Mesendoderm (in vitro differentiated cells): Measurements from ENCODE around the gene CPSF4L.

Source experiments
- DNase-seq: peaks from one replicate; pipeline ENCODE4 v3.0.0; 2013
- H2AK5ac ChIP-seq: 2 replicates; pipeline ENCODE4 v1.6.1; 2013; ENCODE audit warnings: low read length, inconsistent platforms
- H2BK120ac ChIP-seq: 2 replicates; pipeline ENCODE4 v1.6.1; 2013; ENCODE audit warnings: low read depth, mild to moderate bottlenecking, low read length, moderate library complexity, mixed read lengths
- H2BK15ac ChIP-seq: replicated peaks from 2 replicates; pipeline ENCODE4 v1.6.1; 2013; ENCODE audit warnings: low read depth, mild to moderate bottlenecking, moderate library complexity
- H2BK5ac ChIP-seq: 2 replicates; pipeline ENCODE4 v1.6.1; 2013; ENCODE audit warnings: low read length, inconsistent platforms
- H3K18ac ChIP-seq: 2 replicates; pipeline ENCODE4 v1.6.1; 2013; ENCODE audit warnings: mild to moderate bottlenecking, low read length, mixed read lengths
- H3K23ac ChIP-seq: one replicate; pipeline ENCODE4 v1.6.1; 2013; ENCODE audit warnings: low read length
- H3K27ac ChIP-seq: 2 replicates; pipeline ENCODE4 v1.5.1; 2013; ENCODE audit warnings: low read depth, mild to moderate bottlenecking, inconsistent platforms, low read length, moderate library complexity
- H3K27me3 ChIP-seq: 2 replicates; pipeline ENCODE4 v1.6.1; 2013; ENCODE audit warnings: low read length, control low read depth, mild to moderate bottlenecking, inconsistent platforms; ENCODE audit not compliant: insufficient read depth, poor library complexity
- H3K36me3 ChIP-seq: 2 replicates; pipeline ENCODE4 v1.6.1; 2013; ENCODE audit warnings: low read length, inconsistent platforms; ENCODE audit not compliant: control insufficient read depth, insufficient read depth
- H3K4ac ChIP-seq: one replicate; pipeline ENCODE4 v1.6.1; 2013; ENCODE audit warnings: low read depth, mild to moderate bottlenecking, low read length, moderate library complexity
- H3K4me1 ChIP-seq: 2 replicates; pipeline ENCODE4 v1.6.1; 2013; ENCODE audit warnings: low read depth, low read length, inconsistent platforms; ENCODE audit not compliant: control insufficient read depth
- H3K4me2 ChIP-seq: 2 replicates; pipeline ENCODE4 v1.6.1; 2013; ENCODE audit warnings: low read length
- H3K4me3 ChIP-seq: 2 replicates; pipeline ENCODE4 v1.5.1; 2013; ENCODE audit warnings: mild to moderate bottlenecking, low read length
- H3K56ac ChIP-seq: one replicate; pipeline ENCODE4 v1.6.1; 2013; ENCODE audit warnings: low read length
- H3K79me1 ChIP-seq: 2 replicates; pipeline ENCODE4 v1.6.1; 2013; ENCODE audit warnings: low read length, inconsistent platforms
- H3K79me2 ChIP-seq: 2 replicates; pipeline ENCODE4 v1.6.1; 2013; ENCODE audit warnings: mild to moderate bottlenecking, low read length; ENCODE audit not compliant: control insufficient read depth, insufficient read depth
- H3K9ac ChIP-seq: 2 replicates; pipeline ENCODE4 v1.6.1; 2013; ENCODE audit warnings: low read length, inconsistent platforms
- H4K5ac ChIP-seq: one replicate; pipeline ENCODE4 v1.6.1; 2013; ENCODE audit warnings: low read length
- H4K8ac ChIP-seq: one replicate; pipeline ENCODE4 v1.6.1; 2013; ENCODE audit warnings: low read depth, mild to moderate bottlenecking, control low read depth, low read length, moderate library complexity
- WGBS: extraction: QIAGEN DNeasy Blood & Tissue Kit; methylation state at CpG from one replicate; pipeline ENCODE4 v1.1.7; 2013; ENCODE audit warnings: low lambda C conversion rate, missing lambda C conversion rate; ENCODE audit not compliant: insufficient coverage; ENCODE audit errors: extremely low coverage; 5-methylcytosine and 5-hydroxymethylcytosine counted together

Gene CPSF4L

DNA sequence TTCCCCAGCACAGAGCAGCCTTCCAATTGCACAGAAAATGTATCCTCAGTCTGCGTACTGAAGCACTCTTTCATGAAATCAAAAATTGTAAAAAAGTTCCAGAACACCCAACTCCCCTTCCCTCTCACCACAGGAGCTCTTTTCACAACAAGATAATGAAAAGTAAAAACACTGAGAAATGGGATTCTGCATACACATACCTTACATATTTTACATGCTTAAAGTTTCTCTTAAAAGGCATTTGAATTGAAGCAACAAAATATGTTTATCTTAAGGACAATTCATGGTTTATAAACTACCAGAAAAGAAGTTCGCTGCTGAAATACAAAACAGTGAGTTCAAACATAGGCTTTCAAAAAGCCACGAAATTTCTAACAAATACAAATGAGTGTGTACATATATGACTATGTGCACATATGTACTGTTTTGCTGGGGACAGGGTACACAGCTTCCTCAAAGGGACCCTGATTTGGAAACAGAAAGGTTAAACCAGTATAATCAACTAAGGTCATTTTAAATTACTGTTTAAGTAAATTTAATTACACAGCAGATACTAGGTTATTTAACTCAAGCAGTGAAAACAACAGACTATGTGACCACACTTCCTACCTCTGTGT is 35.0 kb downstream of the CPSF4L start:
- Histone ChIP-seq H3K9ac (no peak overlapping the region), H4K5ac (peak overlapping the region; percentile 79), H3K56ac (peak overlapping the region; percentile 64), H3K4me1 (peaks cover 6% of the 10 kb centered on the region), H3K4me3 (no peak overlapping the region), H3K18ac (peak overlapping the region; percentile 75), H3K4me2 (no peak overlapping the region), H4K8ac (no peak overlapping the region), H2AK5ac (no peak overlapping the region), H3K79me1 (peaks cover 11% of the 10 kb centered on the region), H2BK15ac (no peak overlapping the region), H3K4ac (no peak overlapping the region), H3K27ac (peak overlapping the region; percentile 64), H3K23ac (no peak overlapping the region), H2BK120ac (no peak overlapping the region), H3K27me3 (no peaks in the 10 kb centered on the region), H3K79me2 (peaks cover 48% of the 10 kb centered on the region), H2BK5ac (no peak overlapping the region), H3K36me3 (no peaks in the 10 kb centered on the region)
- WGBS: no CpG with 5 or more reads among the region's 3 CpGs
- DNase-seq: peak; percentile 71

DNA sequence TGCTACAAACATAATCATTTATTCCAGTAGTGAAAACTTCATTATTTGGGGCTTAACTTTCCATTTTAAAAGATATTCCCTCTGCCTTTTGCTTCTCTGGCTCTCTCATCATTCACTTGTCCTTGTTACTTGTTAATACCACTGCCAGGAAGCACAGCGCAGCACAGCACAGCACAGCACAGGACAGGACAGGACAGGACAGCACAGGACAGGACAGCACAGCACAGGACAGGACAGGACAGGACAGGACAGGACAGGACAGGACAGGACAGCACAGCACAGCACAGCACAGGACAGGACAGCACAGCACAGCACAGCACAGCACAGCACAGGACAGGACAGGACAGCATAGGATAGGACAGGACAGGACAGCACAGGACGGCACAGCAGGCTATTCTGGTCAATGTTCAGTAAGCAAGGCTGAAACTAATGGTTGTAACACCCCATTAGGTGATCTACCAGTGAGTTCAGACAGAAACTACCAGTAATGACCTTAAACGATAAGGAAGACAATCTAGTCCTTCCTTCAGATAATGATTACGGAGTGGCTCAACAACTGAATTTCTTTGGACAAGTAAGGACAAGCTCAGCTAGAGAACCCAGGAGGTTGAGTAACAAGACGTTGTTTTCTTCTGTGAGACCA is 36.9 kb downstream of the CPSF4L start:
- Histone ChIP-seq H3K79me2 (peaks cover 30% of the 10 kb centered on the region), H3K56ac (peak overlapping the region; percentile 63), H3K79me1 (peaks cover 13% of the 10 kb centered on the region), H2BK15ac (no peak overlapping the region), H3K4me3 (no peak overlapping the region), H3K27me3 (no peaks in the 10 kb centered on the region), H2BK5ac (no peak overlapping the region), H3K4me1 (peaks cover 6% of the 10 kb centered on the region), H3K27ac (no peak overlapping the region), H2BK120ac (no peak overlapping the region), H3K9ac (no peak overlapping the region), H3K4me2 (no peak overlapping the region), H2AK5ac (no peak overlapping the region), H3K23ac (no peak overlapping the region), H4K5ac (no peak overlapping the region), H3K4ac (no peak overlapping the region), H4K8ac (no peak overlapping the region), H3K36me3 (no peaks in the 10 kb centered on the region), H3K18ac (no peak overlapping the region)
- no CpG with 5 or more reads among the region's 5 CpGs for WGBS
- peak; percentile 32 for DNase-seq

DNA sequence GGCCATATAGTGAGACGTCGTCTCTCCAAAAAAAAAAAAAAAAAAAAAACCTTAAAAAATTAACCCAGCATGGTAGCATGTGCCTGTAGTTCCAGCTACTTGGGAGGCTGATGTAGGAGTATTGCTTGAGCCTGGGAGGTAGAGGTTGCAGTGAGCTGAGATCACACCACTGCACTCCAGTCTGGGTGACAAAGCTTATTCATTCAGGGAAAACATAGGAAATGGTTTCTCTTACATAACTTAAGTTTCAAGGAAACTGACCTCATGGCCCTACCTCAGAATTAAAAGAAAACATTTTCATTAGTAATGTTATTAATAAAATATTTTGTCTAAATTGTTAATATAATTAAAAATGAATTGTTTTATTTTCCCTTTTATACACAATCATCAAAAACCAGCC is 37.4 kb downstream of the CPSF4L start:
- H3K4me2 ChIP-seq: no peak overlapping the region
- H3K18ac ChIP-seq: no peak overlapping the region
- H3K4ac ChIP-seq: no peak overlapping the region
- peaks cover 13% of the 10 kb centered on the region for H3K79me1 ChIP-seq
- H2BK5ac ChIP-seq: no peak overlapping the region
- WGBS: no CpG with 5 or more reads among the region's 2 CpGs
- no peak overlapping the region for H2AK5ac ChIP-seq
- no peak overlapping the region for H4K8ac ChIP-seq
- no peak overlapping the region for H2BK120ac ChIP-seq
- no peak overlapping the region for H3K23ac ChIP-seq
- no peak overlapping the region for H3K9ac ChIP-seq
- no peak overlapping the region for H3K4me3 ChIP-seq
- no peak for DNase-seq
- no peak overlapping the region for H3K56ac ChIP-seq
- H3K27ac ChIP-seq: no peak overlapping the region
- peaks cover 6% of the 10 kb centered on the region for H3K4me1 ChIP-seq
- no peaks in the 10 kb centered on the region for H3K27me3 ChIP-seq
- H2BK15ac ChIP-seq: no peak overlapping the region
- H3K36me3 ChIP-seq: no peaks in the 10 kb centered on the region
- H4K5ac ChIP-seq: no peak overlapping the region
- peaks cover 28% of the 10 kb centered on the region for H3K79me2 ChIP-seq

DNA sequence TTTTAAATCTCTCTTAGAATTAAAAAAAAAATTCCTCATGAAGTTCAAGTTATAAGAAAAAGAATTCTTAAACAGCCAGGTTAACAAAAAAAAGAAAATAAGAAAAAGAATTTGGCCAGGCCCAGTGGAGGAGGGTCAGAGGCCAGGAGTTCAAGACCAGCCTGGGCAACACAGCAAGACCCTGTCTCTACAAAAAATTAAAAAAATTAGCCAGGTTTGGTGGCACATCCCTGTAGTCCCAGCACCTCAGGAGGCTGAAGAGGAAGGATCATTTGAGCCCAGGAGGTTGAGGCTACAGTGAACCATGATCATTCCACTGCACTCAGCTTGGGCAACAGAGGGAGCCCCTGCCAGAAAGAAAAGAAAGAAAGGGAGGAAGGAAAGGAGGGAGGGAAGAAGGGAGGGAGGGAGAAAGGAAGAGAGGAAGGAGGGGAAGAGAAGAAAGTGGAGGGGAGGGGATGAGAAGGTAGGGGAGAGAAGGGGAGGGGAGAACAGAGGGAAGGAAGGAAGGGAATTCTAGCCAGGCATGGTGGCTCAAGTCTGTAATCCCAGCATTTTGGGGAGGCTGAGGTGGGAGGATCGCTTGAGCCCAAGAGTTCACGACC is 38.0 kb downstream of the CPSF4L start:
- Histone ChIP-seq H3K18ac (no peak overlapping the region), H2BK5ac (no peak overlapping the region), H3K4me1 (peaks cover 3% of the 10 kb centered on the region), H2BK120ac (no peak overlapping the region), H3K36me3 (no peaks in the 10 kb centered on the region), H3K4me3 (no peak overlapping the region), H2BK15ac (no peak overlapping the region), H3K79me1 (peaks cover 13% of the 10 kb centered on the region), H4K5ac (no peak overlapping the region), H3K56ac (no peak overlapping the region), H4K8ac (no peak overlapping the region), H3K79me2 (peaks cover 24% of the 10 kb centered on the region), H3K9ac (no peak overlapping the region), H2AK5ac (no peak overlapping the region), H3K4me2 (no peak overlapping the region), H3K23ac (no peak overlapping the region), H3K27me3 (no peaks in the 10 kb centered on the region), H3K27ac (no peak overlapping the region), H3K4ac (no peak overlapping the region)
- DNase-seq: no peak
- WGBS: no CpG with 5 or more reads among the region's 2 CpGs

DNA sequence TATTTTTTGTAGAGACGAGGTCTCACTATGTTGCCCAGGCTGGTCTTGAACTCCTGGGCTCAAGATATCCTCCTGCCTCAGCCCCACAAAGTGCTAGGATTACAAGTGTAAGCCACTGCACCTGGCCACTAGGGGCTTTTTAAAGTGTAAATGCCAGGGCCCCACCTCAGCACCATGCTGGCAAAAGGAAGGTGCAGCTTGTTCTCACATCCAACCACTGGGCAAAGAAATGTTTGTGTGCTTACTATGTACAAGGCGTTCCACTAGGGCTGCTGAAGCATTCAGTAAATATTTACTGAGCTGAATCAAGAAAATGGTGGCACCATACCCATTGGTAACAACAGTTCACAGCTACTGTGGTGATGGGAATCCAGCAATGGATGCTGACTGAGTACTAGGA is 46.2 kb downstream of the CPSF4L start:
- no peak for DNase-seq
- Histone ChIP-seq H3K18ac (no peak overlapping the region), H2BK15ac (no peak overlapping the region), H2AK5ac (no peak overlapping the region), H3K27me3 (no peaks in the 10 kb centered on the region), H4K5ac (no peak overlapping the region), H3K9ac (no peak overlapping the region), H3K79me2 (peaks cover 6% of the 10 kb centered on the region), H3K4me2 (no peak overlapping the region), H3K27ac (no peak overlapping the region), H3K56ac (no peak overlapping the region), H3K79me1 (peaks cover 6% of the 10 kb centered on the region), H3K4me3 (no peak overlapping the region), H4K8ac (no peak overlapping the region), H3K23ac (no peak overlapping the region), H3K4me1 (no peaks in the 10 kb centered on the region), H2BK120ac (no peak overlapping the region), H3K4ac (no peak overlapping the region), H3K36me3 (peaks cover 2% of the 10 kb centered on the region), H2BK5ac (no peak overlapping the region)
- no CpG with 5 or more reads among the region's 2 CpGs for WGBS
